ENCODE measurements around the gene BAG1.

DNA sequence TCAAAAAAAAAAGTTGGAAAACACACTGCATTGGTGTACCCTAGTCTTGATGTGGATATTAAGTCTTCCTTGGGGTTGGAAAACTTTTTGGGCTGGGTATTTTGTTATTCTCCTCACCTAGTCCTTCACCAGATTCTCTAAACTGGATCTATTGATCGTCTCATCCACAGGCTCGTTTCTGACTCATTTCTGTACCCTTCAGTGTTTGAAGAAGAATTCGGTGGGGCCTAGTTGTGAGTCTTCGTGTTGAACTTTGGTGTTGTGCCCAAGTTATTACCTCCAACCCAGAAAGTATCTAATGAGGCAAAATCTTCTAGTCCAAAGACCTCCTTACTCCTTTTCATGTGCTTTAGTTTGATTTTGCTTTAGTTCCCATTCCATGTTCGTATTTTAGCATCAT, 27.4 kb upstream of the BAG1 start:
- TF ChIP-seq, protein P1, sequence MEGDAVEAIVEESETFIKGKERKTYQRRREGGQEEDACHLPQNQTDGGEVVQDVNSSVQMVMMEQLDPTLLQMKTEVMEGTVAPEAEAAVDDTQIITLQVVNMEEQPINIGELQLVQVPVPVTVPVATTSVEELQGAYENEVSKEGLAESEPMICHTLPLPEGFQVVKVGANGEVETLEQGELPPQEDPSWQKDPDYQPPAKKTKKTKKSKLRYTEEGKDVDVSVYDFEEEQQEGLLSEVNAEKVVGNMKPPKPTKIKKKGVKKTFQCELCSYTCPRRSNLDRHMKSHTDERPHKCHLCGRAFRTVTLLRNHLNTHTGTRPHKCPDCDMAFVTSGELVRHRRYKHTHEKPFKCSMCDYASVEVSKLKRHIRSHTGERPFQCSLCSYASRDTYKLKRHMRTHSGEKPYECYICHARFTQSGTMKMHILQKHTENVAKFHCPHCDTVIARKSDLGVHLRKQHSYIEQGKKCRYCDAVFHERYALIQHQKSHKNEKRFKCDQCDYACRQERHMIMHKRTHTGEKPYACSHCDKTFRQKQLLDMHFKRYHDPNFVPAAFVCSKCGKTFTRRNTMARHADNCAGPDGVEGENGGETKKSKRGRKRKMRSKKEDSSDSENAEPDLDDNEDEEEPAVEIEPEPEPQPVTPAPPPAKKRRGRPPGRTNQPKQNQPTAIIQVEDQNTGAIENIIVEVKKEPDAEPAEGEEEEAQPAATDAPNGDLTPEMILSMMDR (IDR thresholded peaks at IDR 0.05): no peak
- TF ChIP-seq POLR2A (IDR thresholded peaks at IDR 0.05): no peak

All from esophagus squamous epithelium (tissue), 4 donors.